Measurements from ENCODE around the gene FCRL5.
"Not testable (repeated sequence)": the region's sequence is repeated elsewhere in the genome, so short reads cannot be mapped to it uniquely, and the experiment has no call there.

The FCRL5 gene

DNA sequence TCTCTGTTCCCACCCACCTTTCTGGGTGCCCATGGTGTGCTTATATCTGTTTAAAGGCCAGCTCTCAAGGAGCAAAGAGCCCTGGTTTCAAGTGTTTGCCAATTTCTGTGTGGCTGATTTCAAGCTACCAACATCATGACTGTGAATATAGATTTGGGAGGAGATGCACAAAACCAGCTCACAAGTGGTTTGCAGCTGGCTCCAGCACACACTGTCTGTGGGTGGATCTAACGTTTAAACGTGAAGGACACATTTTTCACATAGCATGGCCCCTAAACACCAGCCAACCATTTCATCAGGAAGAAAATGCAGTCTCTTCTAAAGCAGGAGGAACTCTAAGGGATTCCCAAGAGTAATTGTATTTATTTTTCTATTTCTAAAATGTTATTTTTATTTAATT is 65.2 kb downstream of the FCRL5 start:
- no peak for DNase-seq

DNA sequence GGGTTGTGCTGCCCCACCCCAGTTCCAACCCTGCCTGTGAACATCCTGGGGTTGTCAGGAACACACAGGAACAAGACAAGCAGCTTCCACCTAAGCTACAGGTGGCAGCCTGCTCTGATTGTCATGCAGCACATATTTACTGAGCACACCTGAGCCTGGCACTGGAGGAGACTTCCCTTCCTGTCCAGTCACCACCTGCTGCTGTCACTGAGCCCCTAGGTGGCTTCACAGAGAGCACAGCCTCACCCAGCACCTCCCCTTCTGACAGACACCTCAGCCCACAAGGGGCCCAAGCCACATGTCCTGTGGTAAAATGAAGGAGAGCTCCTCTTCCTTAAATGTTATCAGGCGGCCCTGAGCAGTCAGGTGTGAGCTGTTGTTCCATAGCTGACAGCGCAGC is 65.9 kb downstream of the FCRL5 start:
- not testable (repeated sequence) for DNase-seq

- DNase-seq = no peak
Observed at GRCh38 chr1:157485793-157486192, 66.5 kb downstream of the FCRL5 start.

DNA sequence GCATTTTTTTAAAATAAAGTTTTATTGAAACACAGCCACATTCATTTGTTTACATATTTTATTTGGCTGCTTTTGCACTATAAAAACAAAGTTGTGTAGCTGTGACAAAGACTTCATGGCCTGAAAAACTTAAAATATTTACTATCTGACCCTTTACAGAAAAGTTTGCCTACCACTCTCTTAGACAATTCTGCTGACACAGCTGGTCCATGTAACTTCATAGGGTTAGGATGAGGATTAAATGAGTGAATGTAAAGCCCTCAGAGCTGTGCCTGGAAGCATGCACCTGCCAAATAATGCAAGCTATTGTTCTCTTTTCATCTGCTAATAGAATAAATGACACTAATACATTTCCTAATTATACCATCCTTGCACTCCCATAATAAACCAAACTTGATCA is 67.7 kb downstream of the FCRL5 start:
- no peak for DNase-seq

GRCh38 chr1:157483635-157484034 is 68.7 kb downstream of the FCRL5 start:
- no peak for DNase-seq

- DNase-seq = no peak
Observed at GRCh38 chr1:157482717-157483116, 69.6 kb downstream of the FCRL5 start.

DNA sequence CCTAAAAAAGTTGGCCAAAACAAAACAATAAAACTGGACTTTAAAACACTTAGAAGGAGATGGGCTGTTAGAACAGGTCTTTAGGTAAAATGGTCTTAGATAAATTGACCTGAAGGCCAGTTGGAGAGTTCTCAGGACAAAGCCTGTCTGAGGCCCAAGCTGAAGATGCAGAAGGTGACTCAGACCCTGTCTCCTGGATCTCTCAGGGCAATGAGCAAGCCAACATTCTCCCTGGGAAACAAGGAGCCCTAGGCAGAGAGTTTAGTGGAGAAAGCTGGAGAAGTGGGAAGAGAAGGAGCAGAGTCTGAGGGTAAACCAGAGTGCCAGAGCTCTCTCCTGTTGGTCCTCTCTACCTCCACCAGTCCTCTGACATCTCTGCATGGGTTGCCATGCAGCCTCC is 70.1 kb downstream of the FCRL5 start:
- DNase-seq = no peak

DNA sequence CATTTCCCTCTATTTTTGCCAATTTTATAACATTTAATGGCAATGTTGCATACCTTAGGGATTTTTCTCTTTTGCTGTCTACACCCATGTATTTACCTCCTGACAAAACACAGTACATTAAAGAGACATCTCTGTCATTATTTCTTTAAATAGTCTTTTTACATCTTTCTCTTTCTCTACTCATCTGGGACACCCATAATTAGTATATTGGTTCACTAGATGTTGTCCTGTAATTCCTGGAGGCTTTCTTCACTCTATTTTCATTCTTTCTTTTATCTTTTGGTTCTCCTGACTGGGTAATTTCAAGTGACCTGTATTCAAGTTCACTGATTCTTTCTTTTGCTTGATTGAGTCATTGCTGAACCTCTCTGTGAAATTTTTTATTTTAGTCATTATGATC is 74.3 kb downstream of the FCRL5 start:
- DNase-seq = no peak

- no peak for DNase-seq
Observed at GRCh38 chr1:157477419-157477818, 74.9 kb downstream of the FCRL5 start.

GRCh38 chr1:157472959-157473358 is 79.4 kb downstream of the FCRL5 start:
- DNase-seq = no peak

GRCh38 chr1:157472056-157472701 is 80.1 kb downstream of the FCRL5 start:
- DNase-seq = no peak

GRCh38 chr1:157471531-157471930 is 80.8 kb downstream of the FCRL5 start:
- no peak for DNase-seq

DNA sequence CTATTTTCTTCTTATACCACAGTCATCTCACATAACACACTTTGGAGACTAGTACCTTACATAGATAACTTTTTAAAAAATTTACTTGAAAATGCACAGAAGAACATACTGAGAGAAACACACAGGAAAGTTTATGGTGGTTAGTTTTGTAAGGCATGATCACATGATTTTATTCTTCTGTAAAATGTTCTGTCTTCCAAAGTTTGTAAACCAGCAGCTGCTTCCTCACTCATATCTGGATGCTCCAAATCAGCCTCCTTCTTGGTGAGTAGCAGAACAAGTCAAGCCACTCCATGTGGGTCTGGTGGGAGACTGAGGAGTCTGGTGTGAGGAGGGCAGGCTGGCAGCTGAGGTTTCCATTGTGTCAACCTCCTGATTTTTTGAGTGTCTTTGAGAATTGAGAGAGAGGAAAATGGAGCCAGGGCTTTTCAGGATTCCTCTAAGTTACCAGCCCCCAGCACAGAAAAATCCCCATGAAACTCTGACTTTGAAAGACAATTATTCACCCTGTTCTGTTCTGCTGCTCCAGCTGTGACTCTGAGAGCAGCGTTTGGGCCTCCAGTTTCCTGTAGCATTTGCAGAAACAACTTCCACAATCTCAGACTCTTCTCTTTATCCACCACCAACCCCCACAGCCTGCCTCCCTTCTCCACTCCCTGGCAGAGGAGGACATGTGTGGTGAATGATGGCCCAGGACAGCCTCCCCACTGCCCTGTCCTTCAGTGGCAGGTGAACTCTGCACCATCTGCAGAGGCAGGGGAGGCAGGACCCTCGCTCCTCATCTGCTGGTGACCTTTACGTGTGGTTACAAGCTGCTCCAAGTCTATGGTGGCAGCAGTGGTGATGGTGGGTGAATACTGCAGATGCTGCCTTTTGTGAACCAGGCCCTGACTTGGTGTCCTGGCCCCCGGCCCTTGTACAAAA is 82.3 kb downstream of the FCRL5 start:
- no peak for DNase-seq

DNA sequence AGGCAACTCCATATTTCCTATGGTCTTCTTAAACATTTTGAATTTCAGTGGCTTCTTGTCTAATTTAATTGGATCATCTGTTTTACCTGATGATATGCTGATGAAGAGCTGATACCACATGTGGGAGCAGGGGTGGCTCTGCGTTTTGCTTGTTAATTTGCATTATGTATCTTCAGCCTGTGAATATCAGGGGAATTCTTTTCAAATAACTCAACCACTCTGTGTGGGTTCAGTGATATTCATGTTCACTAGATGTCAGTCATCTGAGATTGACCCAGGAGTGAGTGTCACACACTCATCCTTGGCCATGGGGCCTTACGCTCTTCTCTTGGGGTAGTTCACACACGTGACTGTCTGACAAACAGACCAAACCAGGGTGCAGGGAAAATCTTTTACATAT is 83.0 kb downstream of the FCRL5 start:
- no peak for DNase-seq

DNA sequence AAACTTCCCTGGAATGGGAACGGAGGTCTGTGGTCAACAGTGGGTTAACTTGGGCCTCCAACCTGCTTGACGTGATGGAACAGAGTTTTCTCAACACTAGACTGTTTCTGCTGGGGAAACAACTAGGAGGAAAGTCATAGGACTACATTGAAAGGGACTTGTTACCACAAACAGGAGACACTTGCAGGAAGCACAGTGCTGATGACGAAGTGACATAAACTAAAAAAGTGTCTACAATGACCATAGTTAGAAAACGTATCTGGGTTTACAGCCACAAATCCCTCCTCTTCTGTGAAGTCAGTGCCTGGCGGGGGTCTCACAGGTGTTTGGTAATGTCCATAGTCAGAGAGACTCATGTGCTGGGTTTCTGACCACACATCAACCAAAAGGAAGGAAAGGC is 86.3 kb downstream of the FCRL5 start:
- DNase-seq = no peak
